ENCODE data around the gene NR6A1.

DNA sequence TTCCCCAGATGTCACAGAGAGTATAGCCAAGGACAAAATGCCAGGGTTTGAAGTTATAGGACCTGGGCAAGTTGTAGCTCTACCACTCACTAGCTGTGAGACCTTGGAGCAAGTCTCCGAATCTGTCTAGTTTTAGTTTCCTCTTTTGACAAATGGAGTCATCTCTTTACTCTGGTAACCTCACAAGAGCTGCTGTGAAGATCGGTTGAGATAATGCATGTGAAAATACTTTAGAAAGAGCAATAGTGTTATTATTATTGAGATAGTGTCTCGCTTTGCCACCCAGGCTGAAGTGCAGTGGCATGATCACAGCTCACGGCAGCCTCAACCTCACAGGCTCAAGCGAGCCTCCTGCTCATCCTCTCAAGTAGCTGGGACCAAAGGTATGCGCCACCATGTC lies 146.0 kb downstream of the NR6A1 start:
- no peak for TF ChIP-seq ZNF565 (CRISPR knock-in tag; conservative IDR thresholded peaks at IDR 0.05; ENCODE audit: low read depth)
- TF ChIP-seq, protein P1, sequence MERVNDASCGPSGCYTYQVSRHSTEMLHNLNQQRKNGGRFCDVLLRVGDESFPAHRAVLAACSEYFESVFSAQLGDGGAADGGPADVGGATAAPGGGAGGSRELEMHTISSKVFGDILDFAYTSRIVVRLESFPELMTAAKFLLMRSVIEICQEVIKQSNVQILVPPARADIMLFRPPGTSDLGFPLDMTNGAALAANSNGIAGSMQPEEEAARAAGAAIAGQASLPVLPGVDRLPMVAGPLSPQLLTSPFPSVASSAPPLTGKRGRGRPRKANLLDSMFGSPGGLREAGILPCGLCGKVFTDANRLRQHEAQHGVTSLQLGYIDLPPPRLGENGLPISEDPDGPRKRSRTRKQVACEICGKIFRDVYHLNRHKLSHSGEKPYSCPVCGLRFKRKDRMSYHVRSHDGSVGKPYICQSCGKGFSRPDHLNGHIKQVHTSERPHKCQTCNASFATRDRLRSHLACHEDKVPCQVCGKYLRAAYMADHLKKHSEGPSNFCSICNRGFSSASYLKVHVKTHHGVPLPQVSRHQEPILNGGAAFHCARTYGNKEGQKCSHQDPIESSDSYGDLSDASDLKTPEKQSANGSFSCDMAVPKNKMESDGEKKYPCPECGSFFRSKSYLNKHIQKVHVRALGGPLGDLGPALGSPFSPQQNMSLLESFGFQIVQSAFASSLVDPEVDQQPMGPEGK (CRISPR knock-in tag; IDR thresholded peaks at IDR 0.05; ENCODE audit: borderline replicate concordance) = no peak
- no peak for TF ChIP-seq ESRRG (CRISPR knock-in tag; IDR thresholded peaks at IDR 0.05)
- no peak for TF ChIP-seq CSDC2 (CRISPR knock-in tag; IDR thresholded peaks at IDR 0.05)
- no peak for TF ChIP-seq PPARA (CRISPR knock-in tag; IDR thresholded peaks at IDR 0.05; ENCODE audit: borderline replicate concordance)
- TF ChIP-seq CREB5 (CRISPR knock-in tag; IDR thresholded peaks at IDR 0.05; ENCODE audit: low read depth) = no peak
- TF ChIP-seq CSRNP3 (CRISPR knock-in tag; IDR thresholded peaks at IDR 0.05) = no peak
- TF ChIP-seq GLIS3 (CRISPR knock-in tag; IDR thresholded peaks at IDR 0.05) = no peak
- TF ChIP-seq ZNF70 (CRISPR knock-in tag; IDR thresholded peaks at IDR 0.05) = no peak
- no peak for TF ChIP-seq ZFP3 (CRISPR knock-in tag; IDR thresholded peaks at IDR 0.05)

Data from SK-N-SH treated with all-trans-retinoic acid at 6 μM for 48 hours (cell line).